Femur (tissue), 1 donor: Measurements from ENCODE around the gene AADAT.
"Not testable (repeated sequence)": the region's sequence is repeated elsewhere in the genome, so short reads cannot be mapped to it uniquely, and the experiment has no call there.

ENCODE experiments used
- DNase-seq: peaks from one replicate; pipeline ENCODE4 v3.0.0-alpha.2; 2017

The AADAT gene

GRCh38 chr4:170088716-170089115 is 1.0 kb downstream of the AADAT start:
- no peak for DNase-seq

- no peak for DNase-seq
These were observed 2.5 kb downstream of the AADAT start for GRCh38 chr4:170087163-170087700.

GRCh38 chr4:170083541-170083940 is 6.2 kb downstream of the AADAT start:
- no peak for DNase-seq

- no peak for DNase-seq
These were observed 9.3 kb downstream of the AADAT start for GRCh38 chr4:170080496-170080895.

GRCh38 chr4:170079981-170080380 is 9.8 kb downstream of the AADAT start:
- no peak for DNase-seq

- DNase-seq = no peak
These were observed 18.6 kb downstream of the AADAT start for GRCh38 chr4:170071196-170071595.

GRCh38 chr4:170068438-170069128 is 21.2 kb downstream of the AADAT start:
- no peak for DNase-seq

- DNase-seq = no peak
These were observed 30.3 kb downstream of the AADAT start for GRCh38 chr4:170059421-170059820.

- no peak for DNase-seq
These were observed 30.9 kb downstream of the AADAT start for GRCh38 chr4:170058826-170059225.

GRCh38 chr4:170057866-170058265 is 31.9 kb downstream of the AADAT start:
- no peak for DNase-seq

- no peak for DNase-seq
These were observed 36.8 kb downstream of the AADAT start for GRCh38 chr4:170052919-170053318.

GRCh38 chr4:170051402-170051801 is 38.4 kb downstream of the AADAT start:
- no peak for DNase-seq

- DNase-seq = no peak
These were observed 40.0 kb downstream of the AADAT start for GRCh38 chr4:170049766-170050165.

GRCh38 chr4:170047771-170048354 is 41.9 kb downstream of the AADAT start:
- peak; percentile 50 for DNase-seq

- not testable (repeated sequence) for DNase-seq
These were observed 43.6 kb downstream of the AADAT start for GRCh38 chr4:170046156-170046555.

GRCh38 chr4:170040031-170040680 is 49.6 kb downstream of the AADAT start:
- no peak for DNase-seq

GRCh38 chr4:170038769-170039168 is 51.0 kb downstream of the AADAT start:
- no peak for DNase-seq

- no peak for DNase-seq
These were observed 51.5 kb downstream of the AADAT start for GRCh38 chr4:170038232-170038631.

- no peak for DNase-seq
These were observed 52.3 kb downstream of the AADAT start for GRCh38 chr4:170037481-170037880.

GRCh38 chr4:170035845-170036244 is 53.9 kb downstream of the AADAT start:
- DNase-seq = no peak

- DNase-seq = no peak
These were observed 54.5 kb downstream of the AADAT start for GRCh38 chr4:170035231-170035630.

- DNase-seq = no peak
These were observed 55.8 kb downstream of the AADAT start for GRCh38 chr4:170033999-170034398.

GRCh38 chr4:170030121-170030520 is 59.6 kb downstream of the AADAT start:
- DNase-seq = no peak
